HepG2 (cell line): ENCODE data around the gene MLYCD. TPM values are rescaled to one million over a fixed set of nuclear protein-coding genes. Genes with fewer than 3 reads are reported as not detected.

Experiments
- ATAC-seq: fragments of 200-7000 bp; cut with Tn5 transposase; 3 replicates; pipeline ENCODE4 v1.9.1; 2020; ENCODE audit warnings: mild to moderate bottlenecking, moderate library complexity
- BruUV-seq: library from RNA; stranded (reverse); fragments of 400-500 nt; replicated peaks from 2 replicates; lab custom pipeline; 2021; lab: Mats Ljungman, UMichigan
- CTCF ChIA-PET: fragments of 300-600 bp; formaldehyde crosslinking; extraction: SDS; loops from one replicate; lab custom pipeline; 2021; ENCODE audit warnings: low total read pairs, inconsistent platforms, low intra/inter-chr PET ratio; lab: Yijun Ruan, JAX
- POLR2A ChIA-PET: fragments of 350-600 bp; sonication (Branson Sonifier 250); formaldehyde crosslinking; loops from one replicate; lab custom pipeline; 2020; ENCODE audit warnings: antibody characterized with exemption, inconsistent platforms; lab: Yijun Ruan, JAX
- DNase-seq: peaks from one replicate; pipeline ENCODE4 v3.0.0-alpha.2; 2015; ENCODE audit warnings: low spot score
- FAIRE-seq: peaks from 3 replicates; lab custom pipeline; 2011; peaks lifted over from hg19 to GRCh38; lab: Jason Lieb, UNC
- H2AFZ ChIP-seq: one replicate; pipeline ENCODE4 v1.6.1; 2011; ENCODE audit warnings: low read length, inconsistent platforms
- H3K27ac ChIP-seq: fragments of 300-600 bp; 3 replicates; pipeline ENCODE4 v1.8.0; 2011; ENCODE audit warnings: mixed run types, mild to moderate bottlenecking, mixed read lengths, low read length, inconsistent platforms; ENCODE audit not compliant: insufficient read depth; ENCODE audit errors: extremely low read length
- H3K27me3 ChIP-seq, 2 experiments: fragments of 200-600 bp in 1 of 2; 2 replicates in 1 of 2; 3 replicates in 1 of 2; pipeline versions ENCODE4 v1.6.0 to v1.8.0; 2011; ENCODE audit warnings: low read length in 2 of 2, mild to moderate bottlenecking in 2 of 2, moderate library complexity in 2 of 2, inconsistent platforms in 1 of 2; ENCODE audit not compliant: insufficient read depth in 2 of 2, control insufficient read depth in 1 of 2
- H3K36me3 ChIP-seq, 2 experiments: fragments of 200-600 bp in 1 of 2; replicated peaks in 1 of 2; 2 replicates in 1 of 2; 3 replicates in 1 of 2; pipeline versions ENCODE4 v1.5.1 to v1.8.0; 2011; ENCODE audit warnings: low read length in 2 of 2, inconsistent platforms in 1 of 2; ENCODE audit not compliant: insufficient read depth in 2 of 2, control insufficient read depth in 1 of 2
- H3K4me1 ChIP-seq: 2 replicates; pipeline ENCODE4 v1.5.1; 2012; ENCODE audit warnings: low read length, inconsistent platforms; ENCODE audit not compliant: insufficient read depth
- H3K4me2 ChIP-seq: 2 replicates; pipeline ENCODE4 v1.6.0; 2011; ENCODE audit warnings: low read depth, low read length, inconsistent platforms
- H3K4me3 ChIP-seq, 3 experiments: fragments of 200-600 bp in 1 of 3; sonication (generic), shearing (Covaris generic) in 1 of 3; replicated peaks in 1 of 3; 2 replicates each; pipeline ENCODE4 v1.5.1; 2011 to 2016; ENCODE audit warnings: low read length in 3 of 3, inconsistent platforms in 2 of 3, low read depth in 2 of 3, mild to moderate bottlenecking in 2 of 3, control low read depth in 1 of 3, mixed read lengths in 1 of 3; ENCODE audit not compliant: insufficient read depth in 1 of 3
- H3K79me2 ChIP-seq: one replicate; pipeline ENCODE4 v1.6.1; 2011; ENCODE audit warnings: low read length, inconsistent platforms; ENCODE audit not compliant: insufficient read depth
- H3K9ac ChIP-seq: 2 replicates; pipeline ENCODE4 v1.6.0; 2011; ENCODE audit warnings: mild to moderate bottlenecking, low read depth, low read length, inconsistent platforms; ENCODE audit not compliant: insufficient read depth
- H3K9me3 ChIP-seq: 2 replicates; pipeline ENCODE4 v1.5.1; 2012; ENCODE audit warnings: mild to moderate bottlenecking, low read length
- H4K20me1 ChIP-seq: 2 replicates; pipeline ENCODE4 v1.6.0; 2011; ENCODE audit warnings: inconsistent platforms, mild to moderate bottlenecking, low read length, moderate library complexity; ENCODE audit not compliant: insufficient read depth
- HMGA1 ChIP-seq: sonication (generic); formaldehyde crosslinking; conservative IDR thresholded peaks from 2 replicates; pipeline ENCODE4 v1.4.0; 2020; ENCODE audit warnings: missing genetic modification reagents
- TBX3 ChIP-seq: fragments of 450-650 bp; IDR thresholded peaks from 2 replicates; pipeline ENCODE4 v1.6.1; 2017; ENCODE audit warnings: antibody characterized with exemption, mild to moderate bottlenecking, inconsistent platforms, borderline replicate concordance
- TMF1 ChIP-seq: sonication (generic); formaldehyde crosslinking; IDR thresholded peaks from 2 replicates; pipeline ENCODE4 v1.8.1; 2022; ENCODE audit warnings: low read depth, missing genetic modification reagents
- ZBTB33 ChIP-seq: sonication (generic); formaldehyde crosslinking; IDR thresholded peaks from 2 replicates; pipeline ENCODE4 v1.4.0; 2020; ENCODE audit warnings: missing genetic modification reagents
- ZBTB8A ChIP-seq: sonication (generic); formaldehyde crosslinking; IDR thresholded peaks from 2 replicates; pipeline ENCODE4 v1.4.0; 2020; ENCODE audit warnings: mild to moderate bottlenecking, low read depth, missing genetic modification reagents, borderline replicate concordance
- ZEB1 ChIP-seq: IDR thresholded peaks from 2 replicates; pipeline ENCODE4 v1.6.1; 2012; ENCODE audit warnings: mild to moderate bottlenecking, low read depth, inconsistent platforms; ENCODE audit not compliant: insufficient replicate concordance
- ZNF407 ChIP-seq: sonication (generic); formaldehyde crosslinking; IDR thresholded peaks from one replicate; pipeline ENCODE4 v1.5.1; 2020; ENCODE audit warnings: mild to moderate bottlenecking, missing genetic modification reagents; ENCODE audit errors: not compliant biosample characterization
- ZNF451 ChIP-seq: sonication (generic); formaldehyde crosslinking; IDR thresholded peaks from 2 replicates; pipeline ENCODE4 v1.5.0; 2020; ENCODE audit warnings: mild to moderate bottlenecking, missing genetic modification reagents
- ZNF510 ChIP-seq: sonication (generic); formaldehyde crosslinking; IDR thresholded peaks from 2 replicates; pipeline ENCODE4 v1.4.0; 2020; ENCODE audit warnings: low read depth, mild to moderate bottlenecking, missing genetic modification reagents
- ZNF878 ChIP-seq: sonication (generic); formaldehyde crosslinking; IDR thresholded peaks from 2 replicates; pipeline ENCODE4 v1.8.1; 2023; ENCODE audit warnings: mild to moderate bottlenecking, missing genetic modification reagents, moderate library complexity
- ZSCAN20 ChIP-seq: sonication (generic); formaldehyde crosslinking; IDR thresholded peaks from 2 replicates; pipeline ENCODE4 v1.4.0; 2020; ENCODE audit warnings: missing genetic modification reagents, mild to moderate bottlenecking, borderline replicate concordance
- WGBS: methylation state at CpG from one replicate; pipeline ENCODE4 v1.1.6; 2017; ENCODE audit warnings: low lambda C conversion rate; 5-methylcytosine and 5-hydroxymethylcytosine counted together
- in situ Hi-C: cut with HindIII; loops from 2 replicates; pipeline ENCODE4 v1.10.0; 2017; ENCODE audit warnings: low pct_unique_long_range_greater_than_20kb; ENCODE audit not compliant: extremely low pct_ligation_motif_present
- intact Hi-C: fragments of 100-400 bp; cut with micrococcal nuclease; formaldehyde crosslinking; loops from one replicate; pipeline ENCODE4 v1.10.0; 2022; ENCODE audit not compliant: unreplicated experiment
- polyA plus RNA-seq, 8 experiments: library from polyadenylated mRNA; depleted of rRNA in 3 of 8; stranded (reverse) in 7 of 8; unstranded in 1 of 8; fragments of >200 nt; fragmentation: Illumina TruSeq in 4 of 8; extraction: Trizol in 4 of 8; gene quantifications; 2 replicates each; pipeline versions ENCODE4 v1.2.1 to v1.2.3, GENCODE V29; 2011 to 2016; ENCODE audit warnings: low read depth in 4 of 8, missing spikeins in 1 of 8, mixed read lengths in 1 of 8; ENCODE audit not compliant: insufficient read depth in 1 of 8
- total RNA-seq, 5 experiments: library from RNA; depleted of rRNA; stranded (reverse); fragments of >200 nt; fragmentation: Illumina TruSeq; extraction: Trizol; gene quantifications; 2 replicates each; pipeline ENCODE4 v1.2.3, GENCODE V29; 2016; ENCODE audit warnings: low read depth in 1 of 5

Gene MLYCD
- total and polyA plus RNA-seq, 2 of the 13 experiments (the other 11 are each of a cell fraction or from before 2014, with no cell fraction given) = 1.8 to 4.0 TPM

GRCh38 chr16:83935005-83935857 is 36.3 kb downstream of the MLYCD start (continued):
- TF ChIP-seq ZBTB33 (CRISPR knock-in tag) = peak; percentile 48; the same call in 1 of the 2 replicates

GRCh38 chr16:83935858-83936255 is 36.9 kb downstream of the MLYCD start:
- ChIA-PET CTCF (no interaction called here), POLR2A (interaction anchor here (2.1 to 3.9 kb wide), 2 partner anchors 7 to 17 kb away, joined by 8 to 16 read pairs; partner anchors contain the start of gene OSGIN1)
- H3K9ac ChIP-seq = no peak overlapping the region
- no peak overlapping the region for H3K27ac ChIP-seq
- no peak overlapping the region for H2AFZ ChIP-seq
- no peaks in the 10 kb centered on the region for H3K36me3 ChIP-seq
- no peak for DNase-seq
- H3K79me2 ChIP-seq = no peaks in the 10 kb centered on the region
- peaks cover 44% of the 10 kb centered on the region for H3K4me1 ChIP-seq
- no peaks in the 10 kb centered on the region for H3K9me3 ChIP-seq
- no peak for ATAC-seq
- in situ Hi-C loops (no loop called here), intact Hi-C loops (no loop called here)
- 65% methylated on average over 8 of the region's 10 CpGs for WGBS
- no peak overlapping the region for H3K4me3 ChIP-seq
- no TSS peak for BruUV-seq
- FAIRE-seq = no peak
- H3K4me2 ChIP-seq = no peak overlapping the region
- H3K27me3 ChIP-seq = peaks cover 5 to 72% of the 10 kb centered on the region in 2 experiments; a peak in 4 of 5 replicates
- no peaks in the 10 kb centered on the region for H4K20me1 ChIP-seq
- no peak for TF ChIP-seq ZNF407 (CRISPR knock-in tag)
- no peak for TF ChIP-seq HMGA1
- TF ChIP-seq ZNF451 = no peak
- TF ChIP-seq ZSCAN20 (CRISPR knock-in tag) = no peak
- TF ChIP-seq ZNF878 = no peak
- TF ChIP-seq ZNF510 (CRISPR knock-in tag) = no peak
- no peak for TF ChIP-seq ZBTB8A
- TF ChIP-seq TBX3 = no peak
- no peak for TF ChIP-seq TMF1
- no peak for TF ChIP-seq ZEB1
